HEK293 (cell line): ENCODE measurements around the gene TBCE.

ENCODE experiments used
- CTCF ChIA-PET: fragments of 350-600 bp; formaldehyde crosslinking; extraction: SDS; loops from one replicate; lab custom pipeline; 2021; ENCODE audit warnings: antibody characterized with exemption; lab: Yijun Ruan, JAX
- POLR2A ChIA-PET: fragments of 300-600 bp; formaldehyde crosslinking; extraction: SDS; loops from one replicate; lab custom pipeline; 2020; ENCODE audit warnings: antibody characterized with exemption, inconsistent platforms; lab: Yijun Ruan, JAX
- H3K27ac ChIP-seq: fragments of 200-500 bp; sonication (Bioruptor generic); 2 replicates; pipeline ENCODE4 v1.5.1; 2014; ENCODE audit warnings: low read depth, low read length, control low read depth, inconsistent platforms; ENCODE audit errors: extremely low read depth
- H3K36me3 ChIP-seq, 2 experiments: fragments of 200-500 bp in 1 of 2; sonication (Bioruptor generic) in 1 of 2; 1 replicate in 1 of 2; 2 replicates in 1 of 2; pipeline ENCODE4 v1.5.1; 2014 to 2017; ENCODE audit warnings: inconsistent platforms in 2 of 2, low read length in 2 of 2; ENCODE audit not compliant: control insufficient read depth in 2 of 2, insufficient read depth in 1 of 2
- H3K4me1 ChIP-seq: fragments of 200-500 bp; sonication (Bioruptor generic); 2 replicates; pipeline ENCODE4 v1.5.1; 2014; ENCODE audit warnings: mild to moderate bottlenecking, low read length, inconsistent platforms; ENCODE audit not compliant: control insufficient read depth, insufficient read depth
- H3K4me3 ChIP-seq: 2 replicates; pipeline ENCODE4 v1.5.1; 2011; ENCODE audit warnings: low read depth, mild to moderate bottlenecking, control low read depth, low read length, moderate library complexity
- H3K9me3 ChIP-seq: fragments of 200-500 bp; sonication (Bioruptor generic); 2 replicates; pipeline ENCODE4 v1.5.1; 2014; ENCODE audit warnings: low read depth, low read length, inconsistent platforms; ENCODE audit not compliant: control insufficient read depth, insufficient read depth
- ATF2 ChIP-seq: fragments of 450-650 bp; formaldehyde crosslinking; IDR thresholded peaks from 2 replicates; pipeline ENCODE4 v1.5.1; 2016; ENCODE audit warnings: missing biosample characterization, missing genetic modification characterization, low read depth
- BCL11B ChIP-seq: fragments of 450-650 bp; formaldehyde crosslinking; IDR thresholded peaks from 2 replicates; pipeline ENCODE4 v1.5.1; 2016; ENCODE audit warnings: low read depth, missing biosample characterization, missing genetic modification characterization
- GFI1B ChIP-seq: fragments of 450-650 bp; formaldehyde crosslinking; IDR thresholded peaks from 2 replicates; pipeline ENCODE4 v1.5.1; 2016; ENCODE audit warnings: missing biosample characterization, missing genetic modification characterization
- GLIS2 ChIP-seq: fragments of 450-650 bp; formaldehyde crosslinking; IDR thresholded peaks from 2 replicates; pipeline ENCODE4 v1.5.1; 2016; ENCODE audit warnings: missing biosample characterization, missing genetic modification characterization
- HOXA7 ChIP-seq: sonication (generic); formaldehyde crosslinking; IDR thresholded peaks from 2 replicates; pipeline ENCODE4 v1.8.1; 2022; ENCODE audit warnings: missing genetic modification reagents, borderline replicate concordance
- KLF1 ChIP-seq: fragments of 450-650 bp; formaldehyde crosslinking; IDR thresholded peaks from 2 replicates; pipeline ENCODE4 v1.5.1; 2016; ENCODE audit warnings: missing biosample characterization, missing genetic modification characterization
- KLF16 ChIP-seq: fragments of 450-650 bp; formaldehyde crosslinking; IDR thresholded peaks from 2 replicates; pipeline ENCODE4 v1.5.1; 2017; ENCODE audit warnings: missing biosample characterization, missing genetic modification characterization
- PBX3 ChIP-seq: sonication (generic); formaldehyde crosslinking; IDR thresholded peaks from 2 replicates; pipeline ENCODE4 v1.8.1; 2022; ENCODE audit warnings: mild to moderate bottlenecking, moderate library complexity, missing genetic modification reagents
- PRDM2 ChIP-seq: fragments of 450-650 bp; formaldehyde crosslinking; IDR thresholded peaks from 2 replicates; pipeline ENCODE4 v1.5.1; 2016; ENCODE audit warnings: missing biosample characterization, missing genetic modification characterization, borderline replicate concordance
- SCRT1 ChIP-seq: fragments of 450-650 bp; formaldehyde crosslinking; IDR thresholded peaks from 2 replicates; pipeline ENCODE4 v1.5.1; 2016; ENCODE audit warnings: missing biosample characterization, missing genetic modification characterization, borderline replicate concordance
- TRIM28 ChIP-seq: IDR thresholded peaks from 2 replicates; pipeline ENCODE4 v1.6.1; 2011; ENCODE audit warnings: low read length, control low read depth, borderline replicate concordance
- ZBTB10 ChIP-seq: fragments of 450-650 bp; formaldehyde crosslinking; IDR thresholded peaks from 2 replicates; pipeline ENCODE4 v1.5.1; 2016; ENCODE audit warnings: missing biosample characterization, missing genetic modification characterization
- ZBTB17 ChIP-seq: fragments of 450-650 bp; formaldehyde crosslinking; IDR thresholded peaks from 2 replicates; pipeline ENCODE4 v1.5.1; 2016; ENCODE audit warnings: missing biosample characterization, missing genetic modification characterization
- ZEB2 ChIP-seq: fragments of 450-650 bp; formaldehyde crosslinking; IDR thresholded peaks from 2 replicates; pipeline ENCODE4 v1.5.1; 2016; ENCODE audit warnings: missing biosample characterization, missing genetic modification characterization
- ZNF155 ChIP-seq: fragments of 450-650 bp; formaldehyde crosslinking; IDR thresholded peaks from 2 replicates; pipeline ENCODE4 v1.5.1; 2016; ENCODE audit warnings: missing biosample characterization, missing genetic modification characterization
- ZNF202 ChIP-seq: fragments of 450-650 bp; formaldehyde crosslinking; IDR thresholded peaks from 2 replicates; pipeline ENCODE4 v1.5.1; 2016; ENCODE audit warnings: missing biosample characterization, missing genetic modification characterization, borderline replicate concordance
- ZNF24 ChIP-seq: fragments of 450-650 bp; formaldehyde crosslinking; IDR thresholded peaks from 2 replicates; pipeline ENCODE4 v1.5.1; 2016; ENCODE audit warnings: missing biosample characterization, missing genetic modification characterization
- ZNF311 ChIP-seq: fragments of 450-650 bp; formaldehyde crosslinking; IDR thresholded peaks from 2 replicates; pipeline ENCODE4 v1.5.1; 2017; ENCODE audit warnings: missing biosample characterization, missing genetic modification characterization, borderline replicate concordance
- ZNF341 ChIP-seq: fragments of 450-650 bp; formaldehyde crosslinking; IDR thresholded peaks from 2 replicates; pipeline ENCODE4; 2016; ENCODE audit warnings: low read depth, missing biosample characterization, missing genetic modification characterization
- ZNF354C ChIP-seq: fragments of 450-650 bp; formaldehyde crosslinking; IDR thresholded peaks from 2 replicates; pipeline ENCODE4 v1.5.1; 2016; ENCODE audit warnings: missing biosample characterization, missing genetic modification characterization, low read depth, borderline replicate concordance
- ZNF362 ChIP-seq: fragments of 450-650 bp; formaldehyde crosslinking; IDR thresholded peaks from 2 replicates; pipeline ENCODE4 v1.5.1; 2016; ENCODE audit warnings: missing biosample characterization, missing genetic modification characterization
- ZNF404 ChIP-seq: fragments of 450-650 bp; formaldehyde crosslinking; IDR thresholded peaks from 2 replicates; pipeline ENCODE4 v1.5.1; 2017; ENCODE audit warnings: missing biosample characterization, missing genetic modification characterization
- ZNF530 ChIP-seq: fragments of 450-650 bp; formaldehyde crosslinking; IDR thresholded peaks from 2 replicates; pipeline ENCODE4 v1.5.1; 2016; ENCODE audit warnings: low read depth, missing biosample characterization, missing genetic modification characterization
- ZNF544 ChIP-seq: fragments of 450-650 bp; formaldehyde crosslinking; IDR thresholded peaks from 2 replicates; pipeline ENCODE4 v1.5.0; 2017; ENCODE audit warnings: missing biosample characterization, missing genetic modification characterization
- ZNF555 ChIP-seq: fragments of 450-650 bp; formaldehyde crosslinking; conservative IDR thresholded peaks from 2 replicates; pipeline ENCODE4 v1.5.1; 2017; ENCODE audit warnings: missing biosample characterization, mild to moderate bottlenecking, missing genetic modification characterization, inconsistent platforms
- ZNF560 ChIP-seq: fragments of 450-650 bp; formaldehyde crosslinking; IDR thresholded peaks from 2 replicates; pipeline ENCODE4 v1.5.1; 2017; ENCODE audit warnings: missing biosample characterization, missing genetic modification characterization, borderline replicate concordance
- ZNF785 ChIP-seq: fragments of 450-650 bp; formaldehyde crosslinking; IDR thresholded peaks from 2 replicates; pipeline ENCODE4 v1.5.1; 2016; ENCODE audit warnings: missing biosample characterization, missing genetic modification characterization
- ZNF843 ChIP-seq: fragments of 450-650 bp; formaldehyde crosslinking; IDR thresholded peaks from 2 replicates; pipeline ENCODE4 v1.5.1; 2016; ENCODE audit warnings: missing biosample characterization, missing genetic modification characterization

The TBCE gene

GRCh38 chr1:235426143-235426542 is 58.9 kb downstream of the TBCE start (continued):
- no peak for TF ChIP-seq ZBTB10 (tag by site-specific recombination)
- no peak for TF ChIP-seq TRIM28
- TF ChIP-seq ATF2 = no peak
- TF ChIP-seq ZNF530 (tag by site-specific recombination) = no peak
- TF ChIP-seq ZNF202 = no peak
- TF ChIP-seq SCRT1 (tag by site-specific recombination) = no peak
- no peak for TF ChIP-seq ZNF354C
- no peak for TF ChIP-seq ZEB2 (tag by site-specific recombination)
- TF ChIP-seq BCL11B (tag by site-specific recombination) = no peak
- no peak for TF ChIP-seq ZNF362 (tag by site-specific recombination)
- TF ChIP-seq ZNF843 = no peak
- TF ChIP-seq KLF16 (tag by site-specific recombination) = no peak

- Histone ChIP-seq H3K36me3 (peaks cover 0 to 10% of the 10 kb centered on the region in 2 experiments; a peak in 2 of 3 replicates), H3K4me3 (no peak overlapping the region), H3K4me1 (no peaks in the 10 kb centered on the region), H3K9me3 (no peaks in the 10 kb centered on the region), H3K27ac (no peak overlapping the region)
- ChIA-PET POLR2A (no interaction called here), CTCF (interaction anchor here (7.0 kb wide), 1 partner anchor 11 kb away, joined by 58 read pairs; no protein-coding TSS in a partner anchor)
- no peak for TF ChIP-seq ZNF155 (tag by site-specific recombination)
- TF ChIP-seq HOXA7 = no peak
- no peak for TF ChIP-seq ZNF560 (tag by site-specific recombination)
- TF ChIP-seq ZNF544 (tag by site-specific recombination) = no peak
- no peak for TF ChIP-seq ZNF555 (tag by site-specific recombination)
- no peak for TF ChIP-seq ZNF311 (tag by site-specific recombination)
- TF ChIP-seq PRDM2 (tag by site-specific recombination) = no peak
- TF ChIP-seq ZNF341 (tag by site-specific recombination) = no peak
- TF ChIP-seq ZNF24 (tag by site-specific recombination) = no peak
- TF ChIP-seq KLF1 (tag by site-specific recombination) = no peak
- no peak for TF ChIP-seq ZNF404
- no peak for TF ChIP-seq ZNF785 (tag by site-specific recombination)
- TF ChIP-seq GFI1B = no peak
- TF ChIP-seq ZBTB17 (tag by site-specific recombination) = no peak
- no peak for TF ChIP-seq PBX3 (CRISPR knock-in tag)
- no peak for TF ChIP-seq GLIS2 (tag by site-specific recombination)
Measured at GRCh38 chr1:235426680-235427079, 59.5 kb downstream of the TBCE start.
